IMR-90 (cell line): Measurements from ENCODE around the gene NIBAN1. TPM values are rescaled to one million over a fixed set of nuclear protein-coding genes. Genes with fewer than 3 reads are reported as not detected.

ENCODE experiments used
- ATAC-seq: fragments of 200-7000 bp; cut with Tn5 transposase; 2 replicates; pipeline ENCODE4 v1.9.1; 2020; ENCODE audit warnings: low read depth, mild to moderate bottlenecking, moderate library complexity
- BruUV-seq: library from RNA; stranded (reverse); fragments of 400-500 nt; replicated peaks from 2 replicates; lab custom pipeline; 2021; lab: Mats Ljungman, UMichigan
- CTCF ChIA-PET: fragments of 300-600 bp; formaldehyde crosslinking; extraction: SDS; loops from one replicate; lab custom pipeline; 2021; ENCODE audit warnings: antibody characterized with exemption; lab: Yijun Ruan, JAX
- POLR2A ChIA-PET: fragments of 300-600 bp; sonication (Branson Sonifier 250); formaldehyde crosslinking; loops from one replicate; lab custom pipeline; 2022; ENCODE audit warnings: antibody characterized with exemption; ENCODE audit not compliant: unreplicated experiment; lab: Charles Lee
- DNase-seq: peaks from one replicate; pipeline ENCODE4 v3.0.0; 2013
- H2AFZ ChIP-seq: replicated peaks from 2 replicates; pipeline ENCODE3; 2013; ENCODE audit warnings: low read length, mild to moderate bottlenecking; ENCODE audit not compliant: poor library complexity
- H2AK5ac ChIP-seq: 2 replicates; pipeline ENCODE4 v1.6.1; 2013; ENCODE audit warnings: low read depth, low read length, inconsistent platforms
- H2AK9ac ChIP-seq: replicated peaks from 2 replicates; pipeline ENCODE3; 2013; ENCODE audit warnings: mild to moderate bottlenecking, low read depth, low read length, moderate library complexity; ENCODE audit not compliant: poor library complexity
- H2BK120ac ChIP-seq: 2 replicates; pipeline ENCODE4 v1.6.1; 2013; ENCODE audit warnings: low read depth, low read length, inconsistent platforms
- H2BK15ac ChIP-seq: 3 replicates; pipeline ENCODE4 v1.6.1; 2013; ENCODE audit warnings: low read depth, low read length, inconsistent platforms
- H2BK20ac ChIP-seq: 2 replicates; pipeline ENCODE4 v1.6.1; 2013; ENCODE audit warnings: low read depth, mild to moderate bottlenecking, inconsistent platforms, low read length, moderate library complexity
- H2BK5ac ChIP-seq: 2 replicates; pipeline ENCODE4 v1.6.1; 2013; ENCODE audit warnings: mild to moderate bottlenecking, low read depth, low read length, inconsistent platforms; ENCODE audit not compliant: poor library complexity, severe bottlenecking
- H3K14ac ChIP-seq: replicated peaks from 2 replicates; pipeline ENCODE4 v1.6.1; 2013; ENCODE audit warnings: low read depth, low read length, inconsistent platforms
- H3K18ac ChIP-seq: 2 replicates; pipeline ENCODE4 v1.6.1; 2013; ENCODE audit warnings: low read depth, low read length, control low read depth
- H3K23ac ChIP-seq: 2 replicates; pipeline ENCODE4 v1.6.1; 2013; ENCODE audit warnings: low read depth, low read length, inconsistent platforms
- H3K27ac ChIP-seq: 2 replicates; pipeline ENCODE4 v1.5.1; 2013; ENCODE audit warnings: mild to moderate bottlenecking, control low read depth, low read length; ENCODE audit not compliant: insufficient read depth
- H3K27me3 ChIP-seq: 2 replicates; pipeline ENCODE4 v1.6.1; 2013; ENCODE audit warnings: low read length; ENCODE audit not compliant: control insufficient read depth, insufficient read depth
- H3K36me3 ChIP-seq: 2 replicates; pipeline ENCODE4 v1.6.1; 2013; ENCODE audit warnings: low read length, mixed read lengths; ENCODE audit not compliant: control insufficient read depth, insufficient read depth
- H3K4ac ChIP-seq: 2 replicates; pipeline ENCODE4 v1.6.1; 2013; ENCODE audit warnings: low read depth, low read length, inconsistent platforms
- H3K4me1 ChIP-seq: 2 replicates; pipeline ENCODE4 v1.6.1; 2013; ENCODE audit warnings: low read length, mixed read lengths; ENCODE audit not compliant: control insufficient read depth, insufficient read depth
- H3K4me2 ChIP-seq: 2 replicates; pipeline ENCODE4 v1.6.1; 2013; ENCODE audit warnings: low read depth, mild to moderate bottlenecking, control low read depth, low read length, moderate library complexity
- H3K4me3 ChIP-seq: 2 replicates; pipeline ENCODE4 v1.5.1; 2013; ENCODE audit warnings: low read depth, mild to moderate bottlenecking, control low read depth, low read length, moderate library complexity; ENCODE audit not compliant: insufficient read depth
- H3K56ac ChIP-seq: 2 replicates; pipeline ENCODE4 v1.6.1; 2013; ENCODE audit warnings: low read length, inconsistent platforms; ENCODE audit not compliant: insufficient read depth; ENCODE audit errors: extremely low read depth
- H3K79me1 ChIP-seq, 2 experiments: 2 replicates each; pipeline ENCODE4 v1.6.1; 2013; ENCODE audit warnings: low read length in 2 of 2, inconsistent platforms in 1 of 2, low read depth in 1 of 2
- H3K9ac ChIP-seq: 2 replicates; pipeline ENCODE4 v1.6.1; 2013; ENCODE audit warnings: low read depth, low read length, control low read depth
- H3K9me1 ChIP-seq: 2 replicates; pipeline ENCODE4 v1.6.1; 2013; ENCODE audit warnings: low read length, inconsistent platforms; ENCODE audit not compliant: insufficient read depth
- H3K9me3 ChIP-seq: 2 replicates; pipeline ENCODE4 v1.6.1; 2013; ENCODE audit warnings: low read length; ENCODE audit not compliant: control insufficient read depth, insufficient read depth
- H4K20me1 ChIP-seq: 2 replicates; pipeline ENCODE4 v1.6.1; 2013; ENCODE audit warnings: low read length, inconsistent platforms; ENCODE audit not compliant: insufficient read depth
- H4K5ac ChIP-seq: 2 replicates; pipeline ENCODE4 v1.6.1; 2013; ENCODE audit warnings: mild to moderate bottlenecking, low read depth, low read length, control low read depth
- H4K8ac ChIP-seq, 2 experiments: 2 replicates each; pipeline ENCODE4 v1.6.1; 2013; ENCODE audit warnings: low read depth in 2 of 2, low read length in 2 of 2, control low read depth in 1 of 2, inconsistent platforms in 1 of 2
- H4K91ac ChIP-seq: 2 replicates; pipeline ENCODE4 v1.6.1; 2013; ENCODE audit warnings: low read depth, low read length, inconsistent platforms; ENCODE audit not compliant: insufficient read depth
- BHLHE40 ChIP-seq: fragments of 150-350 bp; IDR thresholded peaks from 2 replicates; pipeline ENCODE4 v1.6.1; 2016; ENCODE audit warnings: mild to moderate bottlenecking, low read depth, low read length
- CEBPB ChIP-seq: IDR thresholded peaks from 2 replicates; pipeline ENCODE4 v1.6.1; 2012; ENCODE audit warnings: low read depth, low read length, improper control_type of control experiment
- CHD1 ChIP-seq: IDR thresholded peaks from 2 replicates; pipeline ENCODE4 v1.6.1; 2012; ENCODE audit warnings: low read depth, low read length, improper control_type of control experiment
- FOS ChIP-seq: fragments of 150-350 bp; IDR thresholded peaks from 2 replicates; pipeline ENCODE4 v1.6.1; 2016; ENCODE audit warnings: low read depth, low read length
- MAFK ChIP-seq: IDR thresholded peaks from 2 replicates; pipeline ENCODE4 v1.6.1; 2012; ENCODE audit warnings: low read depth, low read length, improper control_type of control experiment
- MAZ ChIP-seq: IDR thresholded peaks from 2 replicates; pipeline ENCODE4 v1.6.1; 2012; ENCODE audit warnings: low read depth, mild to moderate bottlenecking, low read length, improper control_type of control experiment, moderate library complexity, borderline replicate concordance
- MXI1 ChIP-seq: IDR thresholded peaks from 2 replicates; pipeline ENCODE4 v1.6.1; 2012; ENCODE audit warnings: low read depth, mild to moderate bottlenecking, low read length, moderate library complexity, borderline replicate concordance
- NFE2L2 ChIP-seq: fragments of 150-350 bp; IDR thresholded peaks from 2 replicates; pipeline ENCODE4 v1.6.1; 2016; ENCODE audit warnings: low read depth, mild to moderate bottlenecking, low read length
- POLR2A ChIP-seq: IDR thresholded peaks from 2 replicates; pipeline ENCODE4 v1.6.1; 2012; ENCODE audit warnings: mild to moderate bottlenecking, low read depth, low read length
- RAD21 ChIP-seq: IDR thresholded peaks from 2 replicates; pipeline ENCODE4 v1.6.1; 2012; ENCODE audit warnings: low read length, improper control_type of control experiment
- RCOR1 ChIP-seq: IDR thresholded peaks from 2 replicates; pipeline ENCODE4 v1.6.1; 2012; ENCODE audit warnings: mild to moderate bottlenecking, low read length, improper control_type of control experiment; ENCODE audit not compliant: insufficient replicate concordance
- RFX5 ChIP-seq: IDR thresholded peaks from 2 replicates; pipeline ENCODE4 v1.8.0; 2012; ENCODE audit warnings: low read depth, mild to moderate bottlenecking, low read length, moderate library complexity
- SMC3 ChIP-seq: fragments of 150-350 bp; IDR thresholded peaks from 2 replicates; pipeline ENCODE4 v1.6.1; 2016; ENCODE audit warnings: low read depth, mild to moderate bottlenecking, antibody characterized with exemption, low read length, moderate library complexity
- WGBS, 2 experiments: methylation state at CpG; one replicate each; pipeline versions ENCODE4 v1.1.5 to v1.1.7; 2013; ENCODE audit warnings: missing lambda C conversion rate in 2 of 2; ENCODE audit not compliant: insufficient read length in 1 of 2; ENCODE audit errors: extremely low coverage in 2 of 2; 5-methylcytosine and 5-hydroxymethylcytosine counted together
- dilution Hi-C: fragments of 300-500 bp; cut with HindIII; formaldehyde crosslinking; loops from one replicate; pipeline ENCODE4 v1.14.3; 2018; ENCODE audit warnings: low sequenced_read_pairs; ENCODE audit not compliant: unreplicated experiment
- in situ Hi-C: fragments of 300-500 bp; cut with MboI; formaldehyde crosslinking; loops from 3 replicates; pipeline ENCODE4 v1.14.3; 2019; ENCODE audit warnings: low sequenced_read_pairs, inconsistent platforms, mixed read lengths
- intact Hi-C: fragments of 100-400 bp; cut with micrococcal nuclease; formaldehyde crosslinking; loops from 2 replicates; pipeline ENCODE4 v1.10.0; 2022
- polyA plus RNA-seq, 3 experiments: library from polyadenylated mRNA; depleted of rRNA; stranded (reverse); fragments of >200 nt; gene quantifications; 2 replicates each; pipeline ENCODE4 v1.2.3, GENCODE V29; 2012; ENCODE audit warnings: low replicate concordance in 1 of 3
- total RNA-seq: library from RNA; depleted of rRNA; stranded (reverse); fragments of >200 nt; gene quantifications from 2 replicates; pipeline ENCODE4 v1.2.3, GENCODE V29; 2012
- TF ChIP-seq, protein P1 (sequence below): fragments of 150-350 bp; IDR thresholded peaks from 2 replicates; pipeline ENCODE4 v1.6.1; 2016; ENCODE audit warnings: low read depth, mild to moderate bottlenecking, low read length, moderate library complexity, borderline replicate concordance
- TF ChIP-seq, protein P2 (sequence below): conservative IDR thresholded peaks from 2 replicates; pipeline ENCODE4 v1.5.1; 2012; ENCODE audit warnings: mild to moderate bottlenecking, low read depth, low read length, improper control_type of control experiment
- TF ChIP-seq, protein P3 (sequence below): fragments of 150-350 bp; IDR thresholded peaks from 2 replicates; pipeline ENCODE4 v1.6.1; 2017; ENCODE audit warnings: mild to moderate bottlenecking, antibody characterized with exemption, low read length, low read depth

The NIBAN1 gene
- total and polyA plus RNA-seq, 2 of the 4 experiments (the other 2 are of a cell fraction), result 4.0 to 10.0 TPM

DNA sequence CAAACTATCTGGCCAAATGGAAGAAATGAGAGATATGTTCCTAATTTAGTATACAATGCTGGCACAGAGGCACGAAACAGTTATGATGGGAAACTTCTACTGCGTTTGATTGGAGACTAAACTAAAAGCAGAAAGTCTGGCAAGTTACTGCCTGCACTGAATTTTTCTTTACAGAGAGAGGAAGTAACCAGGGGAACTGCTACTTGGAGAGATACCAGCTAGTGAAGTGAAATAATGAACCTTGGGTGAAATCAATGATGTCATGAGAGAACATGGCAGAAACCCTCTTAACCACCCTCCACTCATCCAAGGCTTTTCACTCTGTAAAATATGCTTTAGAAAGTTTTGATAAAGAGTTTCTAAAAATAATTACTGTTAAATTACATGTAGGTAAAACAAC, 29.3 kb downstream of the NIBAN1 start:
- CTCF ChIA-PET, result no interaction called here
- H3K9me1 ChIP-seq, result no peaks in the 10 kb centered on the region; the same call in 1 of the 2 replicates
- dilution Hi-C loops, result no loop called here

More for the DNA sequence above, 29.3 kb downstream of the NIBAN1 start:
- ATAC-seq (no peak), DNase-seq (no peak)
- Histone ChIP-seq H3K9me3 (no peaks in the 10 kb centered on the region), H2BK20ac (no peak overlapping the region), H2BK15ac (no peak overlapping the region), H3K14ac (no peak overlapping the region), H2BK120ac (no peak overlapping the region), H2BK5ac (no peak overlapping the region), H4K20me1 (no peaks in the 10 kb centered on the region; the same call in 1 of the 2 replicates), H3K4me1 (peaks cover 3% of the 10 kb centered on the region), H4K8ac (no peak overlapping the region), H3K56ac (no peak overlapping the region), H2AK9ac (no peak overlapping the region), H3K27me3 (no peaks in the 10 kb centered on the region), H3K23ac (no peak overlapping the region), H3K18ac (no peak overlapping the region), H3K79me1 (peaks cover 11 to 22% of the 10 kb centered on the region in 2 experiments; a peak in 3 of 4 replicates), H3K4me3 (no peak overlapping the region), H3K9ac (no peak overlapping the region), H4K5ac (no peak overlapping the region), H3K36me3 (no peaks in the 10 kb centered on the region), H3K27ac (no peak overlapping the region), H2AK5ac (no peak overlapping the region), H2AFZ (no peak overlapping the region), H4K91ac (no peak overlapping the region), H3K4me2 (no peak overlapping the region), H3K4ac (no peak overlapping the region)
- POLR2A ChIA-PET, result no interaction called here
- TF ChIP-seq MAZ (no peak), POLR2A (no peak), CHD1 (no peak), NFE2L2 (no peak), MAFK (no peak), CEBPB (no peak), MXI1 (no peak), RCOR1 (no peak), BHLHE40 (no peak), RFX5 (no peak), SMC3 (no peak), RAD21 (no peak), FOS (no peak)
- TF ChIP-seq, protein P1, sequence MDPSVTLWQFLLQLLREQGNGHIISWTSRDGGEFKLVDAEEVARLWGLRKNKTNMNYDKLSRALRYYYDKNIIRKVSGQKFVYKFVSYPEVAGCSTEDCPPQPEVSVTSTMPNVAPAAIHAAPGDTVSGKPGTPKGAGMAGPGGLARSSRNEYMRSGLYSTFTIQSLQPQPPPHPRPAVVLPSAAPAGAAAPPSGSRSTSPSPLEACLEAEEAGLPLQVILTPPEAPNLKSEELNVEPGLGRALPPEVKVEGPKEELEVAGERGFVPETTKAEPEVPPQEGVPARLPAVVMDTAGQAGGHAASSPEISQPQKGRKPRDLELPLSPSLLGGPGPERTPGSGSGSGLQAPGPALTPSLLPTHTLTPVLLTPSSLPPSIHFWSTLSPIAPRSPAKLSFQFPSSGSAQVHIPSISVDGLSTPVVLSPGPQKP, result no peak
- TF ChIP-seq, protein P2, sequence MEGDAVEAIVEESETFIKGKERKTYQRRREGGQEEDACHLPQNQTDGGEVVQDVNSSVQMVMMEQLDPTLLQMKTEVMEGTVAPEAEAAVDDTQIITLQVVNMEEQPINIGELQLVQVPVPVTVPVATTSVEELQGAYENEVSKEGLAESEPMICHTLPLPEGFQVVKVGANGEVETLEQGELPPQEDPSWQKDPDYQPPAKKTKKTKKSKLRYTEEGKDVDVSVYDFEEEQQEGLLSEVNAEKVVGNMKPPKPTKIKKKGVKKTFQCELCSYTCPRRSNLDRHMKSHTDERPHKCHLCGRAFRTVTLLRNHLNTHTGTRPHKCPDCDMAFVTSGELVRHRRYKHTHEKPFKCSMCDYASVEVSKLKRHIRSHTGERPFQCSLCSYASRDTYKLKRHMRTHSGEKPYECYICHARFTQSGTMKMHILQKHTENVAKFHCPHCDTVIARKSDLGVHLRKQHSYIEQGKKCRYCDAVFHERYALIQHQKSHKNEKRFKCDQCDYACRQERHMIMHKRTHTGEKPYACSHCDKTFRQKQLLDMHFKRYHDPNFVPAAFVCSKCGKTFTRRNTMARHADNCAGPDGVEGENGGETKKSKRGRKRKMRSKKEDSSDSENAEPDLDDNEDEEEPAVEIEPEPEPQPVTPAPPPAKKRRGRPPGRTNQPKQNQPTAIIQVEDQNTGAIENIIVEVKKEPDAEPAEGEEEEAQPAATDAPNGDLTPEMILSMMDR, result no peak
- TF ChIP-seq, protein P3, sequence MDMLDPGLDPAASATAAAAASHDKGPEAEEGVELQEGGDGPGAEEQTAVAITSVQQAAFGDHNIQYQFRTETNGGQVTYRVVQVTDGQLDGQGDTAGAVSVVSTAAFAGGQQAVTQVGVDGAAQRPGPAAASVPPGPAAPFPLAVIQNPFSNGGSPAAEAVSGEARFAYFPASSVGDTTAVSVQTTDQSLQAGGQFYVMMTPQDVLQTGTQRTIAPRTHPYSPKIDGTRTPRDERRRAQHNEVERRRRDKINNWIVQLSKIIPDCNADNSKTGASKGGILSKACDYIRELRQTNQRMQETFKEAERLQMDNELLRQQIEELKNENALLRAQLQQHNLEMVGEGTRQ, result no peak
- in situ Hi-C loops, result no loop called here
- 72% methylated on average over 2 of the region's 2 CpGs; no CpG with 5 or more reads in 1 of the 2 experiments for WGBS, 2 experiments
- no TSS peak for BruUV-seq
- intact Hi-C loops, result loop anchor here (5.0 kb wide), 1 partner anchor 38 kb away; no protein-coding TSS in a partner anchor
